SK-N-SH (cell line): Measurements from ENCODE around the gene DIPK1C. TPM values are rescaled to one million over a fixed set of nuclear protein-coding genes. Genes with fewer than 3 reads are reported as not detected.

Experiments
- CTCF ChIA-PET: fragments of 300-600, 350-600 bp; formaldehyde crosslinking; extraction: SDS; loops from one replicate; lab custom pipeline; 2021; lab: Yijun Ruan, JAX
- POLR2A ChIA-PET: fragments of 350-600 bp; sonication (Branson Sonifier 250); formaldehyde crosslinking; extraction: SDS; loops from one replicate; lab custom pipeline; 2020; ENCODE audit warnings: antibody characterized with exemption, inconsistent platforms; lab: Yijun Ruan, JAX
- DNase-seq: peaks from one replicate; pipeline ENCODE4 v3.0.0; 2012
- H2AFZ ChIP-seq: fragments of 200-600 bp; sonication (generic); 2 replicates; pipeline ENCODE4 v1.8.1; 2016; ENCODE audit warnings: antibody characterized with exemption, mild to moderate bottlenecking, low read depth
- H3F3A ChIP-seq: fragments of 200-600 bp; sonication (generic); replicated peaks from 2 replicates; pipeline ENCODE3; 2016; ENCODE audit warnings: antibody characterized with exemption, mild to moderate bottlenecking; ENCODE audit not compliant: insufficient read depth
- H3K27ac ChIP-seq, 2 experiments: fragments of 200-500 bp in 1 of 2; fragments of 200-600 bp in 1 of 2; sonication (Bioruptor generic) in 1 of 2; sonication (generic), shearing (Covaris generic) in 1 of 2; 2 replicates each; pipeline versions ENCODE4 v1.5.1 to v1.6.1; 2014 to 2016; ENCODE audit warnings: low read depth in 2 of 2, inconsistent platforms in 1 of 2, low read length in 1 of 2, mild to moderate bottlenecking in 1 of 2, mixed read lengths in 1 of 2
- H3K27me3 ChIP-seq: fragments of 200-600 bp; sonication (generic), shearing (Covaris generic); 2 replicates; pipeline ENCODE4 v1.6.1; 2016; ENCODE audit warnings: mixed run types; ENCODE audit not compliant: insufficient read depth
- H3K36me3 ChIP-seq, 2 experiments: fragments of 200-500 bp in 1 of 2; fragments of 200-600 bp in 1 of 2; sonication (Bioruptor generic) in 1 of 2; sonication (generic) in 1 of 2; replicated peaks in 1 of 2; 2 replicates each; pipeline versions ENCODE3 to v1.5.1; 2014 to 2016; ENCODE audit warnings: low read length in 1 of 2, mild to moderate bottlenecking in 1 of 2; ENCODE audit not compliant: insufficient read depth in 2 of 2, control insufficient read depth in 1 of 2
- H3K4me1 ChIP-seq, 2 experiments: fragments of 200-500 bp in 1 of 2; fragments of 200-600 bp in 1 of 2; sonication (Bioruptor generic) in 1 of 2; sonication (generic), shearing (Covaris generic) in 1 of 2; 2 replicates each; pipeline versions ENCODE4 v1.5.1 to v1.6.1; 2014 to 2016; ENCODE audit warnings: low read depth in 1 of 2, low read length in 1 of 2, mixed run types in 1 of 2; ENCODE audit not compliant: insufficient read depth in 2 of 2, control insufficient read depth in 1 of 2
- H3K4me2 ChIP-seq: fragments of 200-600 bp; sonication (generic), shearing (Covaris generic); 2 replicates; pipeline ENCODE4 v1.6.1; 2017; ENCODE audit warnings: mixed run types
- H3K4me3 ChIP-seq, 2 experiments: fragments of 200-500 bp in 1 of 2; fragments of 200-600 bp in 1 of 2; sonication (Bioruptor generic) in 1 of 2; sonication (generic), shearing (Covaris generic) in 1 of 2; 2 replicates each; pipeline versions ENCODE4 v1.5.1 to v1.8.1; 2014 to 2016; ENCODE audit warnings: low read depth in 2 of 2, inconsistent platforms in 1 of 2, low read length in 1 of 2, mild to moderate bottlenecking in 1 of 2, mixed read lengths in 1 of 2, moderate library complexity in 1 of 2
- H3K79me2 ChIP-seq: fragments of 200-600 bp; sonication (generic); 2 replicates; pipeline ENCODE4 v1.8.1; 2017; ENCODE audit warnings: mild to moderate bottlenecking; ENCODE audit not compliant: insufficient read depth
- H3K9ac ChIP-seq: fragments of 200-600 bp; sonication (generic); 2 replicates; pipeline ENCODE4 v1.6.1; 2017; ENCODE audit warnings: mixed run types
- H3K9me2 ChIP-seq: fragments of 200-600 bp; sonication (generic); 2 replicates; pipeline ENCODE4 v1.6.1; 2017; ENCODE audit warnings: mixed run types
- H3K9me3 ChIP-seq: fragments of 200-600 bp; sonication (generic); 2 replicates; pipeline ENCODE4 v1.6.1; 2017; ENCODE audit warnings: mixed run types, mild to moderate bottlenecking, moderate library complexity
- H4K20me1 ChIP-seq: fragments of 200-600 bp; sonication (generic); 2 replicates; pipeline ENCODE4 v1.6.1; 2017; ENCODE audit warnings: mild to moderate bottlenecking, mixed run types; ENCODE audit not compliant: insufficient read depth
- EP300 ChIP-seq, 2 experiments: IDR thresholded peaks; 2 replicates each; pipeline versions ENCODE4 v1.4.0 to v1.6.1; 2012; ENCODE audit warnings: borderline replicate concordance in 1 of 2, low read depth in 1 of 2, low read length in 1 of 2
- EZH2phosphoT487 ChIP-seq: fragments of 200-600 bp; sonication (generic); IDR thresholded peaks from 2 replicates; pipeline ENCODE4 v1.6.1; 2017; ENCODE audit warnings: low read depth, mixed run types, mild to moderate bottlenecking, antibody characterized with exemption, moderate library complexity, borderline replicate concordance
- FOSL2 ChIP-seq: IDR thresholded peaks from 2 replicates; pipeline ENCODE4 v1.4.0; 2012; ENCODE audit warnings: low read depth, mild to moderate bottlenecking, moderate library complexity, borderline replicate concordance
- FOXM1 ChIP-seq: IDR thresholded peaks from 2 replicates; pipeline ENCODE4 v1.4.0; 2012; ENCODE audit warnings: low read depth, mild to moderate bottlenecking
- JUND ChIP-seq: IDR thresholded peaks from 2 replicates; pipeline ENCODE4 v1.4.0; 2012
- NFIC ChIP-seq: IDR thresholded peaks from 2 replicates; pipeline ENCODE4 v1.4.0; 2012; ENCODE audit warnings: borderline replicate concordance
- RCOR1 ChIP-seq: fragments of 150-350 bp; IDR thresholded peaks from 2 replicates; pipeline ENCODE4 v1.6.1; 2017; ENCODE audit warnings: antibody characterized with exemption, low read length
- RXRA ChIP-seq: IDR thresholded peaks from 2 replicates; pipeline ENCODE4 v1.4.0; 2012; ENCODE audit warnings: low read depth, mild to moderate bottlenecking, borderline replicate concordance
- TEAD4 ChIP-seq: IDR thresholded peaks from 2 replicates; pipeline ENCODE4 v1.4.0; 2012; ENCODE audit warnings: mild to moderate bottlenecking, borderline replicate concordance; ENCODE audit not compliant: insufficient read depth
- WGBS: methylation state at CpG from one replicate; pipeline ENCODE4 v1.1.6; 2017; ENCODE audit warnings: low lambda C conversion rate; 5-methylcytosine and 5-hydroxymethylcytosine counted together
- polyA plus RNA-seq, 3 experiments: library from polyadenylated mRNA; depleted of rRNA; stranded (reverse); fragments of >200 nt; gene quantifications; 2 replicates each; pipeline ENCODE4 v1.2.3, GENCODE V29; 2012
- TF ChIP-seq, protein P1 (sequence below): IDR thresholded peaks from 2 replicates; pipeline ENCODE4 v1.4.0; 2012; ENCODE audit warnings: low read depth, borderline replicate concordance

The DIPK1C gene
- polyA plus RNA-seq, 1 of the 3 experiments (the other 2 are of a cell fraction) = not detected

DNA sequence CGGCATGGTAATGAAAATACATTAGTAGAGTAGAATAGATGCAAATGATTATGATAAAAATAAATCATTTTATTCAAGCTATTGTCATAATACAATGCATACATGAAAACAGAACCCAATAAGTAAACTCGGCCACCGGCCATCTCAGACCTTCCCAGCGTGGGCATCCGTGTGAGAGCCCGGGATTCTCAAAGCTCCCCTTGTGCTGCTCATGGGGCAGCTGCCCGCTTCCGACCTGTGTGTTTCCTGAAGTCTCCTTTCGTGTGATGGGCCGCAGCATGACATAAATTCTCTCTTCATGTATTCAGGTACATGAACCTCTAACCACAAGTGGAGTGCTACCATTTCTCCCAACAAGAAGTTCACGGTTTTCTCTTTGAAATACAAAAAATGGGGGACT lies 25.6 kb upstream of the DIPK1C start:
- DNase-seq = no peak
- Histone ChIP-seq H3K79me2 (no peaks in the 10 kb centered on the region), H3K4me2 (no peak overlapping the region), H3K4me1 (no peaks in the 10 kb centered on the region; a peak in 1 of 4 replicates), H3K9me2 (no peaks in the 10 kb centered on the region), H2AFZ (no peak overlapping the region), H3K36me3 (no peaks in the 10 kb centered on the region), H3K9me3 (no peaks in the 10 kb centered on the region), H3F3A (no peaks in the 10 kb centered on the region), H3K27me3 (peaks cover 48% of the 10 kb centered on the region; the same call in 1 of the 2 replicates), H3K9ac (no peak overlapping the region), H3K4me3 (no peak overlapping the region), H4K20me1 (no peaks in the 10 kb centered on the region), H3K27ac (no peak overlapping the region)
- 12% methylated on average over 11 of the region's 11 CpGs for WGBS
- TF ChIP-seq RCOR1 (no peak), RXRA (no peak), FOSL2 (no peak), EP300 (IDR thresholded peaks at IDR 0.05; ENCODE audit: borderline replicate concordance in 1 of 2, low read depth in 1 of 2, low read length in 1 of 2) (no peak), JUND (no peak), NFIC (no peak), TEAD4 (no peak), FOXM1 (no peak), EZH2phosphoT487 (no peak)
- POLR2A ChIA-PET = no interaction called here
- CTCF ChIA-PET = no interaction called here

DNA sequence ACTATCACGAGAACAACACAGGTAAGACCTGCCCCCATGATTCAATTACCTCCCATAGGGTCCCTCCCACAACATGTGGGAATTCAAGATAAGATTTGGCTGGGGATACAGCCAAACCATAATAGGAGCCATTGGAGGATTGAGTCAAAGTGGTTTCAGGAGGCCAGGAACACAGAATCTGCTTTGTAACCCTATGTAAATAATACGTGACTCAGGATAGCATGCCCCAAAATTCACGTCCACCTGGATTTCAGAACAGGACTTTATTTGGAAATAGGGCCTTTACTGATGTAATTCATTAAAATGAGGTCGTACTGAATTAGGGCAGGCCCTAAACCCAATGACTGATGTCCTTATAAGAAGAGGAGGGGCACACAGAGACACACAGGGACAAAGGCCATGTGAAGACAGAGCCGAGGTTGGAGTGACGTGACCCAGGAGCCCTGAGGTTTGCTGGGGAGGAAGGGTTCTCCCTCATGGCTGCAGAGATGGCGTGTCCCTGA lies 23.1 kb upstream of the DIPK1C start:
- no peaks in the 10 kb centered on the region for H3K36me3 ChIP-seq
- H3K4me2 ChIP-seq = no peak overlapping the region
- TF ChIP-seq EZH2phosphoT487 = no peak
- TF ChIP-seq, protein P1, sequence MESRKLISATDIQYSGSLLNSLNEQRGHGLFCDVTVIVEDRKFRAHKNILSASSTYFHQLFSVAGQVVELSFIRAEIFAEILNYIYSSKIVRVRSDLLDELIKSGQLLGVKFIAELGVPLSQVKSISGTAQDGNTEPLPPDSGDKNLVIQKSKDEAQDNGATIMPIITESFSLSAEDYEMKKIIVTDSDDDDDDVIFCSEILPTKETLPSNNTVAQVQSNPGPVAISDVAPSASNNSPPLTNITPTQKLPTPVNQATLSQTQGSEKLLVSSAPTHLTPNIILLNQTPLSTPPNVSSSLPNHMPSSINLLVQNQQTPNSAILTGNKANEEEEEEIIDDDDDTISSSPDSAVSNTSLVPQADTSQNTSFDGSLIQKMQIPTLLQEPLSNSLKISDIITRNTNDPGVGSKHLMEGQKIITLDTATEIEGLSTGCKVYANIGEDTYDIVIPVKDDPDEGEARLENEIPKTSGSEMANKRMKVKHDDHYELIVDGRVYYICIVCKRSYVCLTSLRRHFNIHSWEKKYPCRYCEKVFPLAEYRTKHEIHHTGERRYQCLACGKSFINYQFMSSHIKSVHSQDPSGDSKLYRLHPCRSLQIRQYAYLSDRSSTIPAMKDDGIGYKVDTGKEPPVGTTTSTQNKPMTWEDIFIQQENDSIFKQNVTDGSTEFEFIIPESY = no peak
- TF ChIP-seq NFIC = no peak
- TF ChIP-seq FOXM1 = no peak
- H3F3A ChIP-seq = no peaks in the 10 kb centered on the region
- no peaks in the 10 kb centered on the region for H3K9me3 ChIP-seq
- H4K20me1 ChIP-seq = no peaks in the 10 kb centered on the region
- no peak for DNase-seq
- CTCF ChIA-PET = interaction anchor here (0.6 kb wide), 1 partner anchor 15 kb away, joined by 3 read pairs; no protein-coding TSS in a partner anchor
- peaks cover 52% of the 10 kb centered on the region; the same call in 1 of the 2 replicates for H3K27me3 ChIP-seq
- no peak overlapping the region for H3K27ac ChIP-seq
- H2AFZ ChIP-seq = no peak overlapping the region
- no peak overlapping the region for H3K9ac ChIP-seq
- WGBS = 41% methylated on average over 6 of the region's 7 CpGs
- H3K4me1 ChIP-seq = no peaks in the 10 kb centered on the region
- no peaks in the 10 kb centered on the region for H3K9me2 ChIP-seq
- no peak overlapping the region for H3K4me3 ChIP-seq
- H3K79me2 ChIP-seq = no peaks in the 10 kb centered on the region
- POLR2A ChIA-PET = no interaction called here
